ENCODE measurements around the gene MRPL50. TPM values are rescaled to one million over a fixed set of nuclear protein-coding genes. Genes with fewer than 3 reads are reported as not detected.

The MRPL50 gene
- total RNA-seq, 1 experiment from 2014 or later, result 15.4 TPM

DNA sequence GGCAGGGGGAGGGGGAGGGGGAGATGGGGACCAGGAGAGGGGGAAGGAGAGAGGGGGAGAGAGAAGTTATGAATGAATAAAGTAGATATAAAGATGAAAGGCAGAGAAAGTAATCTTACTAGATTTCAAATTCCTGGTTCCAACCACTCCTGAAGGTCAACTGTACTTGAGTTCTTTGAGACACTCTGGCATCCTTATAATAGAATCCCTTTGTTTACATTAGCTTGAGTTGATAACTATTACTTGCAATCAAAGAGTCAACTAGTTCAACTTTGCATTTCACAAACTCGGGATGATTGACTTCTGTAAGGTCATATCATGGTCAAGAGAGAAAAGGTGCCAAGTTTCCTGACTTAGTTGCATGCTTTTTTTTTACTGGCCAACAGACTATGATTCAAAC, 55.8 kb downstream of the MRPL50 start:
- H3K27me3 Mint-ChIP-seq (ENCODE audit: insufficient read depth, unreplicated experiment), result peaks cover 33% of the 10 kb centered on the region
- TF ChIP-seq, protein P1, sequence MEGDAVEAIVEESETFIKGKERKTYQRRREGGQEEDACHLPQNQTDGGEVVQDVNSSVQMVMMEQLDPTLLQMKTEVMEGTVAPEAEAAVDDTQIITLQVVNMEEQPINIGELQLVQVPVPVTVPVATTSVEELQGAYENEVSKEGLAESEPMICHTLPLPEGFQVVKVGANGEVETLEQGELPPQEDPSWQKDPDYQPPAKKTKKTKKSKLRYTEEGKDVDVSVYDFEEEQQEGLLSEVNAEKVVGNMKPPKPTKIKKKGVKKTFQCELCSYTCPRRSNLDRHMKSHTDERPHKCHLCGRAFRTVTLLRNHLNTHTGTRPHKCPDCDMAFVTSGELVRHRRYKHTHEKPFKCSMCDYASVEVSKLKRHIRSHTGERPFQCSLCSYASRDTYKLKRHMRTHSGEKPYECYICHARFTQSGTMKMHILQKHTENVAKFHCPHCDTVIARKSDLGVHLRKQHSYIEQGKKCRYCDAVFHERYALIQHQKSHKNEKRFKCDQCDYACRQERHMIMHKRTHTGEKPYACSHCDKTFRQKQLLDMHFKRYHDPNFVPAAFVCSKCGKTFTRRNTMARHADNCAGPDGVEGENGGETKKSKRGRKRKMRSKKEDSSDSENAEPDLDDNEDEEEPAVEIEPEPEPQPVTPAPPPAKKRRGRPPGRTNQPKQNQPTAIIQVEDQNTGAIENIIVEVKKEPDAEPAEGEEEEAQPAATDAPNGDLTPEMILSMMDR (IDR thresholded peaks at IDR 0.05; ENCODE audit: unreplicated experiment), result no peak
- ChIA-PET CTCF (no interaction called here), POLR2A (no interaction called here)
- no peaks in the 10 kb centered on the region for H3K9me3 Mint-ChIP-seq (ENCODE audit: unreplicated experiment)
- no peak for DNase-seq (ENCODE audit: unreplicated experiment)
- H3K27ac Mint-ChIP-seq (ENCODE audit: low read depth, unreplicated experiment), result no peak overlapping the region
- no peak overlapping the region for H3K4me3 Mint-ChIP-seq (ENCODE audit: unreplicated experiment)
- intact Hi-C loops (cut with micrococcal nuclease), result no loop called here
- H3K4me1 Mint-ChIP-seq (ENCODE audit: insufficient read depth, unreplicated experiment), result no peaks in the 10 kb centered on the region
- BruUV-seq (replicated peaks), result no TSS peak
- H3K36me3 Mint-ChIP-seq (ENCODE audit: insufficient read depth, unreplicated experiment), result no peaks in the 10 kb centered on the region

DNA sequence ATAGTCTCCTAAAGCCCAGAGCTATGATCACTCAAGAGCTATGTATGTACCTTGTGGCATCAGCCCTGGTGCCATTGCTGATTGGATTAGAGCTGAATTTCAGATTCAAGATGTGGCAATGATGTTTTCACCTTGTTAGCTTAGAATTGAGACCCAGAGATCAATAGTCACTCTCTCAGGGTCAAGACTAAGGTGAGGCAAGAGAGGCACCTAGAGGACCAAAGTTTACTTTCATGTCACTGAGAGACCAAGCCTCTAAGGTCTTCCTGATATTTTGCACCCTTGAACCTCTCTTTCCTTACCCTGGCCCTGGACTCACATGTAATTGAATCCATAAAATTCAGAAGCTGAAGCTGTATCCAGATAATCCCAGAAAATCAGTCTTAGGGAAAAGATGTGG, 56.5 kb downstream of the MRPL50 start:
- Mint-ChIP-seq H3K27me3 (ENCODE audit: insufficient read depth, unreplicated experiment) (peaks cover 27% of the 10 kb centered on the region), H3K27ac (ENCODE audit: low read depth, unreplicated experiment) (no peak overlapping the region), H3K4me3 (ENCODE audit: unreplicated experiment) (no peak overlapping the region), H3K36me3 (ENCODE audit: insufficient read depth, unreplicated experiment) (no peaks in the 10 kb centered on the region), H3K9me3 (ENCODE audit: unreplicated experiment) (no peaks in the 10 kb centered on the region), H3K4me1 (ENCODE audit: insufficient read depth, unreplicated experiment) (no peaks in the 10 kb centered on the region)
- no TSS peak for BruUV-seq (replicated peaks)
- ChIA-PET POLR2A (no interaction called here), CTCF (no interaction called here)
- TF ChIP-seq, protein P1 (IDR thresholded peaks at IDR 0.05; ENCODE audit: unreplicated experiment), result no peak
- DNase-seq (ENCODE audit: unreplicated experiment), result no peak
- intact Hi-C loops (cut with micrococcal nuclease), result no loop called here

Other genes with a start within 250 kb of the MRPL50 start
- gene BAAT, start 13.6 kb downstream of the MRPL50 start, total RNA-seq (2022), result 0.14 and 0.15 TPM in 2 replicates
- gene ZNF189, start 233 bp upstream of the MRPL50 start, total RNA-seq (2022), result 17.4 and 20.4 TPM in 2 replicates
- gene ALDOB, start 37.2 kb upstream of the MRPL50 start, total RNA-seq (2022), result not detected in 2 replicates
- 38.4 and 41.6 TPM in 2 replicates for gene RNF20, start 135.2 kb upstream of the MRPL50 start, total RNA-seq (2022)
- gene PPP3R2, start 196.4 kb upstream of the MRPL50 start, total RNA-seq (2022), result not detected in 2 replicates

All from MCF 10A (cell line).